HG02763 (cell line): ENCODE data around the gene LSS.
"Not testable (repeated sequence)": the region's sequence is repeated elsewhere in the genome, so short reads cannot be mapped to it uniquely, and the experiment has no call there.

Source experiments
- ATAC-seq: cut with Tn5 transposase; IDR thresholded peaks from one replicate; pipeline ENCODE4 v1.9.1; 2021; ENCODE audit warnings: mild to moderate bottlenecking, moderate library complexity; ENCODE audit not compliant: unreplicated experiment

Gene LSS

DNA sequence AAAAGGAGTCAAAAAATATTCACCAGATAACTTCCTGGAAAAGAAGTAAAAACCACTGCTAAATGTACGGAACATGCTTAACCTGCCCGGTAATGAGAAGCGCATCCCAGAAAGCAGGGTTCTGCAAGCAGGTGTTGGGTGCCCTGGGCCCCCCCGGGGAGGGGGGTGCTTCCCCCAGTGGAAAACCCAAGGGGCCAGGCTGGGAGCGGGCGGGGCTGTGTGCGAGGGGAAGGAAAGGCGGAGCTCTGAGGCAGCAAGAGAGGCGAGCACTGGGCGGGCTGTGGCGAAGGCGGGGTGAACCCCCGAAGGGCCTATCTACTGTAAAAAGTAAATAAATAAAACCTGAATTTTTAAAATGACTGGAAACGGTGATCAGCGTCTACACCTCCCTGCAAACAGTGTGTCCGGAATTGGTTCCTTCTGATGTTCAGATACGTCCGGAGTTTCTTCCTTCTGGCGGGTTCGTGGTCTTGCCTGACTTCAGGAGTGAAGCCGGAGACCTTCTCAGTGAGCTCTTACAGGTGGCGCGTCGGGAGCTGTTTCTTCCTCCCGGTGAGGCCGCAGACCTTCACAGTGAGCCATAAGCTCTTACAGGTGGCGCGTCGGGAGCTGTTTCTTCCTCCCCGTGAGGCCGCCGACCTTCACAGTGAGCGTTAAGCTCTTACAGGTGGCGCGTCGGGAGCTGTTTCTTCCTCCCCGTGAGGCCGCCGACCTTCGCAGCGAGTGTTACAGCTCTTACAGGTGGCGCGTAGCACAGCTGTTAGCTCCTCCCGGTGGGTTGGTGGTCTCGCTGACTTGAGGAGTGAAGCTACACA, 86.6 kb downstream of the LSS start:
- ATAC-seq: no peak

DNA sequence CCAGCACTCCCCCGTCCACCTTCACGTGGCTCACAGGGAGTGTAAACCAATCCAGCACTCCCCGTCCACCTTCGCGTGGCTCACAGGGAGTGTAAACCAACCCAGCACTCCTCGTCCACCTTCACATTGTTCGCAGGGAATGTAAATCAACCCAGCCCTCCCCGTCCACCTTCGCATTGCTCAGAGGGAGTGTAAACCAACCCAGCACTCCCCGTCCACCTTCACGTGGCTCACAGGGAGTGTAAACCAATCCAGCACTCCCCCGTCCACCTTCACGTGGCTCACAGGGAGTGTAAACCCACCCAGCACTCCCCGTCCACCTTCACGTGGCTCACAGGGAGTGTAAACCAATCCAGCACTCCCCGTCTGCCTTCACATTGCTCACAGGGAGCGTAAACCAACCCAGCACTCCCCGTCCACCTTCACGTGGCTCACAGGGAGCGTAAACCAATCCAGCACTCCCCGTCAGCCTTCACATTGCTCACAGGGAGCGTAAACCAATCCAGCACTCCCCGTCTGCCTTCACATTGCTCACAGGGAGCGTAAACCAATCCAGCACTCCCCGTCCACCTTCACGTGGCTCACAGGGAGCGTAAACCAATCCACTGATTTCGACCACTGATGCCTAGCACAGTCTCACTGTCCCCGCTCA, 88.1 kb downstream of the LSS start:
- ATAC-seq: not testable (repeated sequence)

DNA sequence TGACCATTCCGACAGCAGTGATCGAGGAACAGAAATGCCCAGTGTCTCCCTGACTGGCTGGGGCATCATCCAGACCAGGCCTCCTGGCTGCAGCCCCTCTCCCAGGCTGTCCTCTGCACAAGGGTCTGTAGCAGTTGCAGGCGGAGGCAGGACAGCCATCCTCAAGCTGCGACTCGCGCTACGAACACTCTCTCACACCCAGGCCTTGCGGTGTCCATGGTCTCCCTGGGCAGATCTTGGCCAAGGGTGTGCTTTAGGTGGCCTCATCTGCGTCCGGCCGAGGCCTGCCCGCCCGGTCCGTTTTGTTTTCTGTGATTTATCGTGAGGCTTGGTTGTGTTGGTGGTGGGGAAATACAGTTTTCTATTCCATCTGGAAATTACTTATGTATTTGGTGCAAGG, 88.9 kb downstream of the LSS start:
- ATAC-seq: no peak

- no peak for ATAC-seq
Observed at GRCh38 chr21:46138383-46138970, 90.1 kb downstream of the LSS start.
